Body of pancreas (tissue), 4 donors: ENCODE results near the gene ATP1A2. TPM values are rescaled to one million over a fixed set of nuclear protein-coding genes. Genes with fewer than 3 reads are reported as not detected.

ENCODE experiments used
- ATAC-seq: fragments of 150-250 bp; one replicate; pipeline ENCODE4 v1.9.1; 2016
- DNase-seq, 4 donors: peaks; one replicate each; pipeline ENCODE4 v3.0.0-alpha.2; 2019
- H3K27ac ChIP-seq, 4 donors: fragments of 200-600 bp; sonication (generic); 1 replicate in 3 of 4; 2 replicates in 1 of 4; pipeline versions ENCODE4 v1.5.1 to v1.6.1; 2016 to 2019; ENCODE audit warnings: mild to moderate bottlenecking in 1 of 4, mixed read lengths in 1 of 4, moderate library complexity in 1 of 4
- H3K27me3 ChIP-seq, 2 donors: fragments of 200-600 bp; sonication (generic); one replicate each; pipeline ENCODE4 v1.6.0; 2016; ENCODE audit warnings: mild to moderate bottlenecking in 1 of 2
- H3K36me3 ChIP-seq, 2 donors: fragments of 200-600 bp; sonication (generic); replicated peaks in 1 of 2; 2 replicates each; pipeline ENCODE4 v1.5.1; 2016; ENCODE audit warnings: low read depth in 2 of 2; ENCODE audit not compliant: insufficient read depth in 1 of 2
- H3K4me1 ChIP-seq: fragments of 200-600 bp; sonication (generic); one replicate; pipeline ENCODE4 v1.6.0; 2016
- H3K4me3 ChIP-seq, 2 donors: fragments of 200-600 bp; sonication (generic); 1 replicate in 1 of 2; 2 replicates in 1 of 2; pipeline ENCODE4 v1.5.1; 2016 to 2019
- H3K9me3 ChIP-seq, 3 donors: fragments of 200-600 bp; sonication (generic); 1 replicate in 2 of 3; 2 replicates in 1 of 3; pipeline ENCODE4 v1.5.1; 2016
- POLR2A ChIP-seq, 3 donors: fragments of 450-650 bp; IDR thresholded peaks; one replicate each; pipeline ENCODE4 v1.6.1; 2016; ENCODE audit warnings: antibody characterized with exemption in 3 of 3, mild to moderate bottlenecking in 2 of 3
- WGBS, 2 donors: methylation state at CpG; one replicate each; pipeline ENCODE4 v1.1.5; 2017; 5-methylcytosine and 5-hydroxymethylcytosine counted together
- intact Hi-C: fragments of 100-400 bp; cut with DNase I; formaldehyde crosslinking; loops from one replicate; pipeline ENCODE4 v1.15.1; 2023
- total RNA-seq, 2 donors: library from RNA; depleted of rRNA; stranded (reverse); fragments of >200 nt; gene quantifications; one replicate each; pipeline ENCODE4 v1.1.0, GENCODE V29; 2016
- TF ChIP-seq, protein P1 (sequence below), 7 experiments: fragments of 450-650 bp in 4 of 7; fragments of 200-600 bp in 3 of 7; sonication (generic) in 3 of 7; IDR thresholded peaks; one replicate each; pipeline ENCODE4 v1.5.1; 2016 to 2019; ENCODE audit warnings: antibody characterized with exemption in 7 of 7

Gene ATP1A2
- total RNA-seq, 2 donors from 2014 or later: 1.6 to 41.2 TPM

DNA sequence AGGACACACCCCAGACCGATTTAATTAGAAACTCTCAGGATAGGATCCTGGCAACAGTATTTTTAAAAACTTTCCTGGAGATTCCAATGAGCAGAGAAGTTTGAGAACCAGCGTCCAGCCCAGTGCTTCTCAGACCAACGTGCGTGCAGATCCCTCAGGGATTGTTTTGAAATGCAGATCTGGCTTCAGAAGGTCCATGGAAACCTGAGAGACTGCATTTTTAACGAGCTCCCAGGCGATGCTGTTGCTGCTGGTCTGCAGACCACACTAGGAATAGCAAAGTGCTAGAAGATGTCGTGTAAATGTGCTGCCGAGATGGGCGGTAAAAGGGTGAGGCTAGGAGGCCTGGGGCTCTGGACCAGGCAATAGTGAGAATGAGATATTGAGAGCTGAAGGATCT is 56.4 kb downstream of the ATP1A2 start:
- H3K4me1 ChIP-seq: no peaks in the 10 kb centered on the region
- no peaks in the 10 kb centered on the region for H3K27me3 ChIP-seq
- TF ChIP-seq, protein P1, sequence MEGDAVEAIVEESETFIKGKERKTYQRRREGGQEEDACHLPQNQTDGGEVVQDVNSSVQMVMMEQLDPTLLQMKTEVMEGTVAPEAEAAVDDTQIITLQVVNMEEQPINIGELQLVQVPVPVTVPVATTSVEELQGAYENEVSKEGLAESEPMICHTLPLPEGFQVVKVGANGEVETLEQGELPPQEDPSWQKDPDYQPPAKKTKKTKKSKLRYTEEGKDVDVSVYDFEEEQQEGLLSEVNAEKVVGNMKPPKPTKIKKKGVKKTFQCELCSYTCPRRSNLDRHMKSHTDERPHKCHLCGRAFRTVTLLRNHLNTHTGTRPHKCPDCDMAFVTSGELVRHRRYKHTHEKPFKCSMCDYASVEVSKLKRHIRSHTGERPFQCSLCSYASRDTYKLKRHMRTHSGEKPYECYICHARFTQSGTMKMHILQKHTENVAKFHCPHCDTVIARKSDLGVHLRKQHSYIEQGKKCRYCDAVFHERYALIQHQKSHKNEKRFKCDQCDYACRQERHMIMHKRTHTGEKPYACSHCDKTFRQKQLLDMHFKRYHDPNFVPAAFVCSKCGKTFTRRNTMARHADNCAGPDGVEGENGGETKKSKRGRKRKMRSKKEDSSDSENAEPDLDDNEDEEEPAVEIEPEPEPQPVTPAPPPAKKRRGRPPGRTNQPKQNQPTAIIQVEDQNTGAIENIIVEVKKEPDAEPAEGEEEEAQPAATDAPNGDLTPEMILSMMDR (IDR thresholded peaks at IDR 0.05): no peak
- no peak for TF ChIP-seq POLR2A (IDR thresholded peaks at IDR 0.05)
- intact Hi-C loops: no loop called here
- no peaks in the 10 kb centered on the region for H3K36me3 ChIP-seq
- DNase-seq (no peak), ATAC-seq (no peak)
- 55 to 58% methylated on average over 9 of the region's 9 CpGs for WGBS, 2 donors
- H3K27ac ChIP-seq: no peak overlapping the region
- no peak overlapping the region for H3K4me3 ChIP-seq
- no peaks in the 10 kb centered on the region for H3K9me3 ChIP-seq

DNA sequence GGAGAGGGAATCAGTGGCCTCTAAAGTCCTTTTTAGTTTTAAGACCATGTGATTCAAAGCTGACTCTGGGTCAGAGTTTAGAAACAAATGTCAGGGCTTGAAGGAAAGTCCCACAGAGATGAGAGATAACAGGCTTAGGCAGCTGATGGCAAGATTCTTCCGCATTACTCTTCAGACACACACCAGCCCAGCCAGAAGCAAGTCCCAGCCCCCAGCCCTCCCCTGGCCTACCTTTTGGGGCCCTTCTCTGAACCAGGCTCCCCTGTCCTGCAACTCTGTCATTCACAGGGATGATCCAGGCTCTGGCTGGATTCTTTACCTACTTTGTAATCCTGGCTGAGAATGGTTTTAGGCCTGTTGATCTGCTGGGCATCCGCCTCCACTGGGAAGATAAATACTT is 61.7 kb downstream of the ATP1A2 start:
- Histone ChIP-seq H3K9me3 (no peaks in the 10 kb centered on the region), H3K4me1 (no peaks in the 10 kb centered on the region), H3K4me3 (no peak overlapping the region), H3K27ac (no peak overlapping the region), H3K27me3 (no peaks in the 10 kb centered on the region), H3K36me3 (no peaks in the 10 kb centered on the region)
- no peak for ATAC-seq
- no peak for DNase-seq
- intact Hi-C loops: no loop called here
- TF ChIP-seq, protein P1 (IDR thresholded peaks at IDR 0.05): no peak
- TF ChIP-seq POLR2A (IDR thresholded peaks at IDR 0.05): no peak
- 83 to 85% methylated on average over 2 of the region's 2 CpGs for WGBS, 2 donors

DNA sequence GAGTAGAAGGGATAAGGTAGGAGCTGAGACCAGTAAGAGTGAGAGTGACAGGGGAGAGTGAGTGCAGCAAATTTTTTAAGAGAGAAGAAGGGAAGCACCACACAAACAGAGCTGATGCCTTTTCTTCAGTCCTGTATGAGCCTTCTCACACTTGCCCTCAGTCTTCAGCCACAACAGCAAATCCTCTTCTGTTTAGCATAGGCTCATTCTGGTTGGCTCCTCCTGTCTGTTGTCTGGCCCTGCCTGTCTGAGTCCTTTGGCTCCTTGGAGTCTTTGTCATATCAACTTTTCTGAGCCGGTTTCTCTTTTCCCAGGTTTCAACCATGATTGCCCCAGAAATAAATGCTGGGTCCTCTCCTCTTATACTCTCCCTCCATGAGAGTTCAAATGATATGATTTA is 62.1 kb downstream of the ATP1A2 start:
- ATAC-seq (no peak), DNase-seq (no peak)
- 90 to 94% methylated on average over 1 of the region's 1 CpG for WGBS, 2 donors
- Histone ChIP-seq H3K4me1 (no peaks in the 10 kb centered on the region), H3K27ac (no peak overlapping the region), H3K9me3 (no peaks in the 10 kb centered on the region), H3K4me3 (no peak overlapping the region), H3K27me3 (no peaks in the 10 kb centered on the region), H3K36me3 (no peaks in the 10 kb centered on the region)
- intact Hi-C loops: no loop called here
- TF ChIP-seq POLR2A (IDR thresholded peaks at IDR 0.05): no peak
- TF ChIP-seq, protein P1 (IDR thresholded peaks at IDR 0.05): no peak

DNA sequence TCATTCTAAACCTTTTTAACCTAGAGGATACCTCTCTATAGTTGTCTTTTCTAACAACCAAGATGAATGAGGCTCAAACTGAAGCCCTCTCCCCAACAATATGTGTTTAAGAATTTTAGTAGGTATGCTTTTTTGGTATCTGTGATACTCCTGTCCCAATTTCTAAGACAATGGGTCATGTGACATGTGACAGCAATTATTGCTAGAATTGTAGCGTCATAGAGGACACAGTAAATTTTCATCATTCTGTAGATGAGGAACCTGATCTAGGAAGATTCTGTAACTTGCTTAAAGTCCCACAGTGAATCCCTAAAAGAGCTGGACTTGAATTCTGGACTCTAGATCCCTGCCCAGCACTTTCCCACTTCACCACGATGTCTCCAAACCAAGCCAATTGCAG is 63.2 kb downstream of the ATP1A2 start:
- Histone ChIP-seq H3K4me3 (no peak overlapping the region), H3K27ac (no peak overlapping the region), H3K9me3 (no peaks in the 10 kb centered on the region), H3K36me3 (no peaks in the 10 kb centered on the region), H3K27me3 (no peaks in the 10 kb centered on the region), H3K4me1 (no peaks in the 10 kb centered on the region)
- DNase-seq: no peak
- intact Hi-C loops: no loop called here
- no peak for TF ChIP-seq POLR2A (IDR thresholded peaks at IDR 0.05)
- TF ChIP-seq, protein P1 (IDR thresholded peaks at IDR 0.05): no peak
- 59 to 66% methylated on average over 2 of the region's 2 CpGs for WGBS, 2 donors
- no peak for ATAC-seq

DNA sequence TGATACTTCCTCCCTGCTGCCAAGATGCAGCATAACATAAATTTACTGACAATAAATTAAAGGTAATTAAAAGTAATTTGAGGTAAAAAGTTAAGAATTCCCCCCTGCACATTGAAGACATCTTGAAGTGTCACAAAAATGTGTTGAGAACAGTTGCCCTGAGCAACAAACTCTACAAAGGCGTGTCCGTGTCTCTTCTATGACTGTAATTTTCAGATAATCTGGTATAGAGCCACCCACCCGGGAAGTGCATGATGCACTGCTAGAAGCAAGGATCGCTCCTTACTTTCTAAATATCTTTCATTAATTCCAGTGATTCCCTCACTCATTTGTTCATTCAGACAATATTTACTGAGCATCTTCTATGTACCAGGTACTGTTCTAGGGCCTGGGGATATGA is 63.8 kb downstream of the ATP1A2 start:
- intact Hi-C loops: no loop called here
- DNase-seq (no peak), ATAC-seq (no peak)
- no peaks in the 10 kb centered on the region for H3K4me1 ChIP-seq
- H3K36me3 ChIP-seq: no peaks in the 10 kb centered on the region
- H3K9me3 ChIP-seq: no peaks in the 10 kb centered on the region
- WGBS, 2 donors: 76 to 86% methylated on average over 4 of the region's 4 CpGs
- no peaks in the 10 kb centered on the region for H3K27me3 ChIP-seq
- no peak for TF ChIP-seq POLR2A (IDR thresholded peaks at IDR 0.05)
- TF ChIP-seq, protein P1 (IDR thresholded peaks at IDR 0.05): no peak
- H3K27ac ChIP-seq: no peak overlapping the region
- no peak overlapping the region for H3K4me3 ChIP-seq
